ENCODE results near the gene AKT1. TPM values are rescaled to one million over a fixed set of nuclear protein-coding genes. Genes with fewer than 3 reads are reported as not detected.
A peak's percentile ranks its signal among the peaks of the same experiment; 100 is the strongest.

Gene AKT1
- total RNA-seq, 6 experiments from 2014 or later = 66.7 to 92.1 (median 83.9) TPM

DNA sequence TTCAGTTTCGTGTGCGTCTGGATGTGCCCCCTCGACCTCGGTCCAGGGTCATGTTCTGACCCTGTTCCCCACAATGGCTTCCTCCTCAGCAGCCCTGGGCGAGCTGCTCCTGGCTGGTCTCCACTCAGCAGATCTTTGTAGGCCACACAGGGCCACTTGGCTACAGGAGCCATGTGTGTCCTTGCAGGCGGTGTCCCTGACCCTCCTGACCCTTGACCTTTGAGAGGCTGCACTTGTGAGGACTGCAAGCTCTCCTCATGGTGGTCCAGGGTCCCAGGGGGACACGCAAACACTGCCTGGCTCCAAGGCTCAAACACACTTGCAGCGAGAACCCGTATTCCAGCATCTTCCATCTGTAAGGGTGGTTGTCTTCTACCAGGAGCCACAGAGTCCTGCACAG, 50.1 kb downstream of the AKT1 start:
- ATAC-seq (no peak), DNase-seq (peak in 1 of 3 donors; percentile 18)
- Histone ChIP-seq H3K4me1 (peaks cover 0 to 43% (median 21%) of the 10 kb centered on the region in 4 donors), H3K4me3 (no peak overlapping the region), H3K36me3 (peaks cover 0 to 4% (median 0%) of the 10 kb centered on the region in 4 donors), H3K27me3 (no peaks in the 10 kb centered on the region), H3K27ac (no peak overlapping the region), H3K9me3 (no peaks in the 10 kb centered on the region)
- 80% methylated on average over 1 of the region's 9 CpGs for WGBS (ENCODE audit: insufficient coverage, low coverage, low lambda C conversion rate, missing lambda C conversion rate)
- intact Hi-C loops (cut with DNase I) = no loop called here
- no peak for TF ChIP-seq POLR2A (IDR thresholded peaks at IDR 0.05)
- TF ChIP-seq, protein P1, sequence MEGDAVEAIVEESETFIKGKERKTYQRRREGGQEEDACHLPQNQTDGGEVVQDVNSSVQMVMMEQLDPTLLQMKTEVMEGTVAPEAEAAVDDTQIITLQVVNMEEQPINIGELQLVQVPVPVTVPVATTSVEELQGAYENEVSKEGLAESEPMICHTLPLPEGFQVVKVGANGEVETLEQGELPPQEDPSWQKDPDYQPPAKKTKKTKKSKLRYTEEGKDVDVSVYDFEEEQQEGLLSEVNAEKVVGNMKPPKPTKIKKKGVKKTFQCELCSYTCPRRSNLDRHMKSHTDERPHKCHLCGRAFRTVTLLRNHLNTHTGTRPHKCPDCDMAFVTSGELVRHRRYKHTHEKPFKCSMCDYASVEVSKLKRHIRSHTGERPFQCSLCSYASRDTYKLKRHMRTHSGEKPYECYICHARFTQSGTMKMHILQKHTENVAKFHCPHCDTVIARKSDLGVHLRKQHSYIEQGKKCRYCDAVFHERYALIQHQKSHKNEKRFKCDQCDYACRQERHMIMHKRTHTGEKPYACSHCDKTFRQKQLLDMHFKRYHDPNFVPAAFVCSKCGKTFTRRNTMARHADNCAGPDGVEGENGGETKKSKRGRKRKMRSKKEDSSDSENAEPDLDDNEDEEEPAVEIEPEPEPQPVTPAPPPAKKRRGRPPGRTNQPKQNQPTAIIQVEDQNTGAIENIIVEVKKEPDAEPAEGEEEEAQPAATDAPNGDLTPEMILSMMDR (IDR thresholded peaks at IDR 0.05) = no peak

- no peak overlapping the region for H3K27ac ChIP-seq
- WGBS (ENCODE audit: insufficient coverage, low coverage, low lambda C conversion rate, missing lambda C conversion rate) = 90% methylated on average over 2 of the region's 10 CpGs
- TF ChIP-seq POLR2A (IDR thresholded peaks at IDR 0.05) = no peak
- TF ChIP-seq, protein P1 (IDR thresholded peaks at IDR 0.05) = no peak
- H3K27me3 ChIP-seq = no peaks in the 10 kb centered on the region
- DNase-seq = no peak
- H3K36me3 ChIP-seq = peaks cover 0 to 4% (median 0%) of the 10 kb centered on the region in 4 donors
- peaks cover 0 to 36% (median 17%) of the 10 kb centered on the region in 4 donors for H3K4me1 ChIP-seq
- H3K9me3 ChIP-seq = no peaks in the 10 kb centered on the region
- no peak overlapping the region for H3K4me3 ChIP-seq
- intact Hi-C loops (cut with DNase I) = no loop called here
- no peak for ATAC-seq
Observed at GRCh38 chr14:104744484-104744883, 51.1 kb downstream of the AKT1 start.

DNA sequence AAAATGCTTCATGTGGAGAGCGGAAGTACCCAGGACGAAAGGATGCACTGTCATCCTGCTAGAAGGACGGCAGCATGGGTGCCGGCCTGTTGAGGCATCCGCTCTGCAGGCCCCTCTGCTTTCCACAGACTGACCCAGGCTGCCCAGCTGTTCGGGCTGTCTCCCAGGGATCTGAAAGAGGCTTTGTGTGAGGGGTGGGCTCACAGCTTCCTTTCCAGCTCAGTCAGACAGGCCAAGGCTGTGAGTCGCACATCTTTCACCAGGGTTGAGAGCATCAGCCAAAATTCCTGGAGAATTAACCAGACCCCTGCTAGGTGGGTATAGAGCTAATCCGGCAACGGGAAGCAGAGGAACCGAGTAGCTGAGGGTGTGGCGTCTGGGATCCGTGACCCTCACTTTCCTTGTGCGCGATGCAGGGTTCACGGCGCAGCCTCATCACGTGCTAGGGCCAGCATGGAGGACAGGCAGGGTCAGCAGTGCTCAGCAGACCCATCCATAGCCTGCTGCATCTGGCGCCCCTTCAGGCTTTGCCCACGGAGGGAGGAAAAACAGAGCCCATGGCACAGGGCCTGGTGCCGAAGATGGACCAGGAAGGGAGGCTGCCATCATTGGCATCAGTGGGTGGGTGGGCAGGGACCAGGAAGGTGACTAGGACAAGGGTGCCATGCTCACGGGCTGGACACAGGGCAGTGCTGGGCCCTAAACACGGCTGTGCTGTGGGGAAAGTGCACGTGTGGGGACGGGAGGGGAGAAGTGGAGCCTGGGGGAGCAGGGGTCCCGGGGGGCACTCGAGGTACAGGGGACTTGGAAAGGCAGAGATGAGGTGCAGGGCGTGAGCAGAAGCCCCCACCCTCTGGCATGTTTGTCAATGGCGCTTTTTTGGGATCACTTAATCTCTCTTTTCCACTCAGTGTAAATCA, 51.8 kb downstream of the AKT1 start:
- Histone ChIP-seq H3K9me3 (no peaks in the 10 kb centered on the region), H3K27me3 (no peaks in the 10 kb centered on the region), H3K36me3 (peaks cover 0 to 4% (median 0%) of the 10 kb centered on the region in 4 donors), H3K4me1 (peaks cover 0 to 29% (median 13%) of the 10 kb centered on the region in 4 donors), H3K27ac (no peak overlapping the region), H3K4me3 (no peak overlapping the region)
- 86% methylated on average over 14 of the region's 28 CpGs for WGBS (ENCODE audit: insufficient coverage, low coverage, low lambda C conversion rate, missing lambda C conversion rate)
- intact Hi-C loops (cut with DNase I) = no loop called here
- DNase-seq (peak in 1 of 3 donors; percentile 17), ATAC-seq (no peak)
- no peak for TF ChIP-seq POLR2A (IDR thresholded peaks at IDR 0.05)
- TF ChIP-seq, protein P1 (IDR thresholded peaks at IDR 0.05) = no peak

DNA sequence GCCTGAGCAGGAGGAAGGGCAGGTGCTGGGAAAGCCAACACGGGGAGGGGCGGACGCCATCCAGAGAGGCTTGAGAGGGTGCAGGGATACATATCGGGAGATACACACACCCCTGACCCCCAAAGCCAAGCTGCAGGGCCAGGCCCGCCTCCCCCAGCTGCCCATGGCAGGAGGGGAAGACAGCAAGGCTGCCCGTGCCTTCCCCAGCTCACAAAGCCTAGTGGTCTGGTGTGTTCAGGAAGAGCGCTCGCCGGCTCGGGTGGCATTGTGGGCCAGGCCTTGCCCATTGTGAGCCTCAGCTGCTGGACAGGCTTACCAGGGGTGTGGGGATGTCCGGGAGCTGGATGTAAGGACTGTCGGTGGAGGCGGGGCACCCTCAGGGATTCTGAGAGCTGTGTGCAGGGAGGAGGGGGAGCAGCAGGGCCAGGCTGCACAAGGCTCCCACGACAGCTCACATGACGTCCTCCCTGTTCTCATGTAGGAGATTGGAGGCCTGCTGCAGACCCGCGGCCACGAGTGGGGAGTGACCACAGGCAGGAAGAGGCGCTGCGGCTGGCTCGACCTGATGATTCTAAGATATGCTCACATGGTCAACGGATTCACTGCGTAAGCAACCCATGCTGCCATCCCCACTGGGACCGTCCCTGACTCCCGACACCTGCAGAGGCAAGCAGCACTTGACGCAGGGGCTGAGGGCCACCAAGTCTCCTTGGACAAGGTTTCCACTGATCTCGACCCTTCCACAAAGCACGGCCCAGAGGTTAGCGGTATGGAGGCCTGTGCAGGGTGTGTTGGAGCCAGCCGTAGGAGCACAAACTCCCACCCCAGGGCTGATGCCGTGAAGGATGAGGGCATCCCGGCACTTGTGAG, 52.7 kb downstream of the AKT1 start:
- intact Hi-C loops (cut with DNase I) = no loop called here
- TF ChIP-seq, protein P1 (IDR thresholded peaks at IDR 0.05) = no peak
- no peak for TF ChIP-seq POLR2A (IDR thresholded peaks at IDR 0.05)
- H3K9me3 ChIP-seq = no peaks in the 10 kb centered on the region
- H3K4me3 ChIP-seq = no peak overlapping the region
- H3K36me3 ChIP-seq = peaks cover 0 to 4% (median 0%) of the 10 kb centered on the region in 4 donors
- H3K27ac ChIP-seq = no peak overlapping the region
- H3K4me1 ChIP-seq = peaks cover 0 to 20% (median 9%) of the 10 kb centered on the region in 4 donors
- ATAC-seq = no peak
- H3K27me3 ChIP-seq = no peaks in the 10 kb centered on the region
- DNase-seq = peak in 1 of 3 donors; percentile 19
- 100% methylated on average over 3 of the region's 32 CpGs for WGBS (ENCODE audit: insufficient coverage, low coverage, low lambda C conversion rate, missing lambda C conversion rate)
